HCT116 (cell line): ENCODE results near the gene ZNF418. TPM values are rescaled to one million over a fixed set of nuclear protein-coding genes. Genes with fewer than 3 reads are reported as not detected.

ENCODE experiments used
- ATAC-seq: fragments of 200-7000 bp; cut with Tn5 transposase; 2 replicates; pipeline ENCODE4 v1.9.1; 2020; ENCODE audit warnings: mild to moderate bottlenecking, moderate library complexity
- BruUV-seq: library from RNA; stranded (reverse); fragments of 400-500 nt; replicated peaks from 2 replicates; lab custom pipeline; 2021; lab: Mats Ljungman, UMichigan
- CTCF ChIA-PET: fragments of 300-600 bp; sonication (Branson Sonifier 250); formaldehyde crosslinking; loops from one replicate; lab custom pipeline; 2021; ENCODE audit warnings: antibody characterized with exemption; lab: Charles Lee
- POLR2A ChIA-PET: fragments of 300-600, 350-600 bp; sonication (Branson Sonifier 250); formaldehyde crosslinking; loops from one replicate; lab custom pipeline; 2021; ENCODE audit warnings: antibody characterized with exemption; lab: Charles Lee
- RAD21 ChIA-PET, 2 experiments: fragments of 300-600 bp; sonication (Branson Sonifier 250); formaldehyde crosslinking; loops; one replicate each; lab custom pipeline; 2023; ENCODE audit warnings: low total read pairs in 2 of 2; ENCODE audit not compliant: uncharacterized antibody in 2 of 2, unreplicated experiment in 2 of 2, low non-redundant PET in 1 of 2; lab: Charles Lee
- DNase-seq: peaks from one replicate; pipeline ENCODE4 v3.0.0-alpha.2; 2010; ENCODE audit warnings: low read depth, low spot score
- H2AFZ ChIP-seq: fragments of 200-600 bp; shearing (Covaris generic), sonication (generic); 2 replicates; pipeline ENCODE4 v1.6.1; 2017; ENCODE audit warnings: low read depth, mixed run types, mixed read lengths, antibody characterized with exemption, low read length; ENCODE audit not compliant: poor library complexity, severe bottlenecking
- H3K27ac ChIP-seq: 2 replicates; pipeline ENCODE4 v1.5.1; 2012; ENCODE audit warnings: low read depth, low read length
- H3K27me3 ChIP-seq: fragments of 200-600 bp; sonication (generic); 2 replicates; pipeline ENCODE4 v1.6.1; 2016; ENCODE audit warnings: mixed run types, low read length, mixed read lengths; ENCODE audit not compliant: insufficient read depth
- H3K36me3 ChIP-seq, 2 experiments: fragments of 200-500 bp in 1 of 2; fragments of 200-600 bp in 1 of 2; sonication (Bioruptor generic) in 1 of 2; sonication (generic) in 1 of 2; 2 replicates each; pipeline versions ENCODE4 v1.5.1 to v1.6.1; 2014 to 2016; ENCODE audit warnings: low read length in 2 of 2, inconsistent platforms in 1 of 2, mixed read lengths in 1 of 2, mixed run types in 1 of 2; ENCODE audit not compliant: insufficient read depth in 2 of 2, control insufficient read depth in 1 of 2
- H3K4me1 ChIP-seq, 2 experiments: fragments of 200-600 bp in 1 of 2; sonication (generic) in 1 of 2; 2 replicates each; pipeline versions ENCODE4 v1.5.1 to v1.6.1; 2012 to 2017; ENCODE audit warnings: low read length in 2 of 2, inconsistent platforms in 1 of 2, mild to moderate bottlenecking in 1 of 2, mixed read lengths in 1 of 2, mixed run types in 1 of 2, moderate library complexity in 1 of 2; ENCODE audit not compliant: insufficient read depth in 2 of 2, control insufficient read depth in 1 of 2
- H3K4me2 ChIP-seq: fragments of 200-600 bp; sonication (generic); 2 replicates; pipeline ENCODE4 v1.6.1; 2017; ENCODE audit warnings: mixed run types, low read length, mixed read lengths
- H3K4me3 ChIP-seq, 2 experiments: fragments of 200-600 bp in 1 of 2; sonication (generic) in 1 of 2; replicated peaks in 1 of 2; 2 replicates each; pipeline ENCODE4 v1.5.1; 2011 to 2016; ENCODE audit warnings: low read length in 2 of 2, control low read depth in 1 of 2, low read depth in 1 of 2, mild to moderate bottlenecking in 1 of 2, mixed read lengths in 1 of 2, mixed run types in 1 of 2
- H3K79me2 ChIP-seq: fragments of 200-600 bp; sonication (generic); 2 replicates; pipeline ENCODE4 v1.6.1; 2017; ENCODE audit warnings: mild to moderate bottlenecking, mixed run types, low read length, moderate library complexity, mixed read lengths; ENCODE audit not compliant: insufficient read depth
- H3K9ac ChIP-seq: fragments of 200-600 bp; sonication (generic); 2 replicates; pipeline ENCODE4 v1.6.1; 2016; ENCODE audit warnings: low read length, mixed read lengths
- H3K9me2 ChIP-seq: fragments of 200-600 bp; sonication (generic), shearing (Covaris generic); 2 replicates; pipeline ENCODE4 v1.6.1; 2017; ENCODE audit warnings: mixed run types, mild to moderate bottlenecking, moderate library complexity; ENCODE audit not compliant: insufficient read depth
- H3K9me3 ChIP-seq, 2 experiments: fragments of 200-500 bp in 1 of 2; fragments of 200-600 bp in 1 of 2; sonication (Bioruptor generic) in 1 of 2; sonication (generic) in 1 of 2; 2 replicates each; pipeline ENCODE4 v1.6.1; 2014 to 2017; ENCODE audit warnings: low read length in 2 of 2, mixed read lengths in 2 of 2, inconsistent platforms in 1 of 2, low read depth in 1 of 2, mild to moderate bottlenecking in 1 of 2, mixed run types in 1 of 2, moderate library complexity in 1 of 2; ENCODE audit not compliant: control insufficient read depth in 1 of 2, insufficient read depth in 1 of 2
- H4K20me1 ChIP-seq: fragments of 200-600 bp; sonication (generic), shearing (Covaris generic); 2 replicates; pipeline ENCODE4 v1.6.1; 2017; ENCODE audit warnings: mixed run types, mild to moderate bottlenecking, moderate library complexity; ENCODE audit not compliant: insufficient read depth
- CBX3 ChIP-seq: IDR thresholded peaks from 2 replicates; pipeline ENCODE4 v1.6.1; 2012; ENCODE audit warnings: low read depth
- CTCF ChIP-seq, 3 experiments: fragments of 200-600 bp in 1 of 3; sonication (generic) in 1 of 3; IDR thresholded peaks in 2 of 3; conservative IDR thresholded peaks in 1 of 3; 2 replicates each; pipeline ENCODE4 v1.5.1; 2012 to 2017; ENCODE audit warnings: low read depth in 2 of 3, low read length in 2 of 3, antibody characterized with exemption in 1 of 3, borderline replicate concordance in 1 of 3, control low read depth in 1 of 3, mild to moderate bottlenecking in 1 of 3, mixed read lengths in 1 of 3, mixed run types in 1 of 3, moderate library complexity in 1 of 3; ENCODE audit not compliant: insufficient read depth in 1 of 3
- ELF1 ChIP-seq: IDR thresholded peaks from 2 replicates; pipeline ENCODE4 v1.6.1; 2012; ENCODE audit warnings: low read depth, borderline replicate concordance
- FOSL1 ChIP-seq: IDR thresholded peaks from 2 replicates; pipeline ENCODE4 v1.6.1; 2012; ENCODE audit warnings: low read depth
- SIN3A ChIP-seq: IDR thresholded peaks from 2 replicates; pipeline ENCODE4 v1.6.1; 2012; ENCODE audit warnings: low read depth
- ZBTB33 ChIP-seq: IDR thresholded peaks from 2 replicates; pipeline ENCODE4 v1.6.1; 2011; ENCODE audit warnings: mild to moderate bottlenecking, low read length, moderate library complexity; ENCODE audit not compliant: insufficient replicate concordance; ENCODE audit errors: extremely low read depth
- ZFX ChIP-seq: fragments of 450-650 bp; IDR thresholded peaks from 2 replicates; pipeline ENCODE4 v1.6.1; 2017
- intact Hi-C: fragments of 100-400 bp; cut with micrococcal nuclease; formaldehyde crosslinking; loops from 2 replicates; pipeline ENCODE4 v1.10.0; 2022
- total RNA-seq: library from RNA; stranded (reverse); gene quantifications from one replicate; pipeline ENCODE4 v1.2.1, GENCODE V29; 2021; ENCODE audit not compliant: unreplicated experiment
- TF ChIP-seq, protein P1 (sequence below): IDR thresholded peaks from 2 replicates; pipeline ENCODE4 v1.6.1; 2012

Gene ZNF418
- total RNA-seq, 1 experiment from 2014 or later = not detected

DNA sequence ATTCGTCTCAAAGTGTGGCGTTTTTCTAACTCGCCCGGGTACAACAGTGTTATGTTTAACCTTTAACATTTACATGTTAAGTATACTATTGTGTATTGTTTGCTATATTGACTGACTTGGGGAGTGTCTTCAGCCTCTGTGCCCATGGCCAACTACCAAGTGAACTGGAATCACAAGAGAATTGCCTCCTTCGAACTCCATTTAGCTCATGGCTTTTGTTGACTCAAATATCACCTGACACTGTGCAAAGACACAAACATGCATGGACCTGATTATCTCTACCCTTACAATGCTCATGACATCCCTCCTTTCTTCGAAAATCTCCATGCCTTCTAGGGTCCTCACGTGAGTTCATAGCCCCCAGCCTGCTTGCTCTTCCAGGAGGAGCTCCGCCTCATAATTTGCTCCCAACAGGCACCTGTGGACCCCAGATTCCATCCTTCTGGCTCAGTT is 47.1 kb downstream of the ZNF418 start:
- CTCF ChIA-PET = no interaction called here
- Histone ChIP-seq H3K4me3 (no peak overlapping the region), H3K27ac (no peak overlapping the region), H3K27me3 (no peaks in the 10 kb centered on the region), H2AFZ (no peak overlapping the region), H3K9ac (no peak overlapping the region), H3K9me2 (no peaks in the 10 kb centered on the region), H3K4me1 (no peaks in the 10 kb centered on the region), H3K79me2 (no peaks in the 10 kb centered on the region), H4K20me1 (no peaks in the 10 kb centered on the region), H3K4me2 (no peak overlapping the region), H3K9me3 (peaks cover 0 to 16% of the 10 kb centered on the region in 2 experiments; a peak in 1 of 4 replicates), H3K36me3 (no peaks in the 10 kb centered on the region)
- POLR2A ChIA-PET = no interaction called here
- RAD21 ChIA-PET = no interaction called here
- BruUV-seq = no TSS peak
- ATAC-seq = no peak
- no peak for DNase-seq
- intact Hi-C loops = no loop called here
- no peak for TF ChIP-seq CBX3
- TF ChIP-seq, protein P1, sequence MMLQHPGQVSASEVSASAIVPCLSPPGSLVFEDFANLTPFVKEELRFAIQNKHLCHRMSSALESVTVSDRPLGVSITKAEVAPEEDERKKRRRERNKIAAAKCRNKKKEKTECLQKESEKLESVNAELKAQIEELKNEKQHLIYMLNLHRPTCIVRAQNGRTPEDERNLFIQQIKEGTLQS = no peak
- no peak for TF ChIP-seq SIN3A
- no peak for TF ChIP-seq ELF1
- no peak for TF ChIP-seq ZBTB33
- no peak for TF ChIP-seq FOSL1
- no peak for TF ChIP-seq CTCF (IDR thresholded peaks at IDR 0.05 in 2 of 3, conservative IDR thresholded peaks at IDR 0.05 in 1 of 3; ENCODE audit: borderline replicate concordance in 1 of 3, insufficient read depth in 1 of 3, low read depth in 2 of 3, low read length in 2 of 3)
- no peak for TF ChIP-seq ZFX
